ENCODE results near the gene STOML1.
"Not testable (repeated sequence)": the region's sequence is repeated elsewhere in the genome, so short reads cannot be mapped to it uniquely, and the experiment has no call there.

Gene STOML1

GRCh38 chr15:73944161-73945129, 47.6 kb downstream of the STOML1 start:
- DNase-seq: no peak

GRCh38 chr15:73942751-73943270, 49.3 kb downstream of the STOML1 start:
- no peak for DNase-seq

GRCh38 chr15:73941871-73942635, 50.0 kb downstream of the STOML1 start:
- DNase-seq: no peak

GRCh38 chr15:73941449-73941848, 50.6 kb downstream of the STOML1 start:
- no peak for DNase-seq

- no peak for DNase-seq
Measured at GRCh38 chr15:73941044-73941443, 51.1 kb downstream of the STOML1 start.

GRCh38 chr15:73940061-73940981, 51.8 kb downstream of the STOML1 start:
- no peak for DNase-seq

- no peak for DNase-seq
Measured at GRCh38 chr15:73939138-73939537, 53.0 kb downstream of the STOML1 start.

- not testable (repeated sequence) for DNase-seq
Measured at GRCh38 chr15:73938516-73938915, 53.6 kb downstream of the STOML1 start.

- no peak for DNase-seq
Measured at GRCh38 chr15:73937726-73938125, 54.4 kb downstream of the STOML1 start.

- DNase-seq: no peak
Measured at GRCh38 chr15:73937296-73937695, 54.8 kb downstream of the STOML1 start.

- no peak for DNase-seq
Measured at GRCh38 chr15:73936588-73937290, 55.4 kb downstream of the STOML1 start.

GRCh38 chr15:73936181-73936580, 55.9 kb downstream of the STOML1 start:
- peak; percentile 11 for DNase-seq

- peak; percentile 26 for DNase-seq
Measured at GRCh38 chr15:73935547-73935946, 56.5 kb downstream of the STOML1 start.

- no peak for DNase-seq
Measured at GRCh38 chr15:73934281-73934680, 57.8 kb downstream of the STOML1 start.

- DNase-seq: no peak
Measured at GRCh38 chr15:73932381-73933191, 59.5 kb downstream of the STOML1 start.

- no peak for DNase-seq
Measured at GRCh38 chr15:73931441-73931840, 60.7 kb downstream of the STOML1 start.

GRCh38 chr15:73930790-73931281, 61.3 kb downstream of the STOML1 start:
- no peak for DNase-seq

- DNase-seq: no peak
Measured at GRCh38 chr15:73930371-73930770, 61.7 kb downstream of the STOML1 start.

GRCh38 chr15:73928971-73929627, 63.0 kb downstream of the STOML1 start:
- no peak for DNase-seq
